Mucosa of rectum (tissue), 2 donors: ENCODE data around the gene ADARB2.

ENCODE experiments used
- H3K27ac ChIP-seq, 2 donors: one replicate each; pipeline ENCODE4 v1.7.0; 2013; ENCODE audit warnings: inconsistent platforms in 2 of 2, low read depth in 2 of 2, low read length in 2 of 2
- H3K27me3 ChIP-seq, 2 donors: one replicate each; pipeline ENCODE4 v1.7.0; 2013; ENCODE audit warnings: low read length in 2 of 2; ENCODE audit not compliant: control insufficient read depth in 2 of 2, insufficient read depth in 2 of 2
- H3K36me3 ChIP-seq, 2 donors: one replicate each; pipeline ENCODE4 v1.7.0; 2013; ENCODE audit warnings: low read length in 2 of 2; ENCODE audit not compliant: control insufficient read depth in 2 of 2, insufficient read depth in 2 of 2
- H3K4me1 ChIP-seq, 2 donors: one replicate each; pipeline ENCODE4 v1.7.0; 2013; ENCODE audit warnings: low read length in 2 of 2, mild to moderate bottlenecking in 1 of 2; ENCODE audit not compliant: control insufficient read depth in 2 of 2, insufficient read depth in 2 of 2
- H3K4me3 ChIP-seq, 2 donors: one replicate each; pipeline ENCODE4 v1.7.0; 2013; ENCODE audit warnings: low read length in 2 of 2
- H3K9ac ChIP-seq, 2 donors: one replicate each; pipeline ENCODE4 v1.7.0; 2013; ENCODE audit warnings: low read length in 2 of 2, low read depth in 1 of 2, mild to moderate bottlenecking in 1 of 2
- H3K9me3 ChIP-seq, 2 donors: one replicate each; pipeline ENCODE4 v1.7.0; 2013; ENCODE audit warnings: low read length in 2 of 2; ENCODE audit not compliant: control insufficient read depth in 2 of 2
- donor health status: healthy.
- donor health status: Normal muscosa, but diverticular disease.

Gene ADARB2

DNA sequence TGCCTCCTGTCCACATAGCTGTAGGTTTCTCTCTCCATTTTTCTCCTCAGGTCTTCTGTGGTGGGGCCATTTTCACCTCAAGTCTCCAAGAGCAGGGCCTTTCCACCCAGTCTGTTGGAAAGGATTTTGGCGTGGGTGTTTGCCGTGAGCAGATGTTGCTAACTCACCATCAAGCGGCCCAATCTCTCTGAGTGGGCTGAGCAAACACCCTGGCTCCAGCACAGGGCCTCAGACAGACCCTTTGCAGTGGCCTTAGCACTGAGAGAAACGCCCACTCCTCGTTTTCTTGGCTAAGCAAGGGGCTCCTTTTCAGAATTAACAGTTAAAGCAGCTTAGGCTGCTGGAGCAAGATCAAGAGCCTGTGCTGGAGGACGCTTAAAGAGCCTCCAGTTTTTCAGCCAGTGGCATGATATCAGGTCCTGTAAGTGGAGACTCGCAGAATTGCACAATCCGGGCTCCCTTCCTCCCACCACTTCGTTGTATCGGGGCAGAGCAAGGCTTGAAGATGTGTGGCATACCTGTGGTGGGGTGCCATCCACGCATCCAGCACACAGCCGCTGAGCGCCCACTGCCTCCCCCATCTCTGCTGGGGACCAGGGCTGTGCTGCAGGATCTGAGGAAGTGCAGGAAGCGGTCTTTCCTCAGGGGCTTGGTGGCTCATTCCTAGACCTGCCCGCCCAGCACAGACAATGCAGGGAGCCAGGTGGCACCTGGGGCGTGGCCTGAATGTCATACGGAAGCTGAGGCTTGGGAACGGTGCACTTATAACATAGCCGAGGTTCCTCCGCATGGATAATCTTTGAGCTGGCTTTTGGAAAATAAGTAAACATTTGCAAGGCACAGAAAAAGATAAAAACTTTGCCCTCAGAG is 142.7 kb downstream of the ADARB2 start:
- H3K4me1 ChIP-seq, result no peaks in the 10 kb centered on the region
- H3K9me3 ChIP-seq, result no peaks in the 10 kb centered on the region
- no peaks in the 10 kb centered on the region for H3K27me3 ChIP-seq
- H3K27ac ChIP-seq, result no peak overlapping the region
- H3K4me3 ChIP-seq, result no peak overlapping the region
- H3K9ac ChIP-seq, result no peak overlapping the region
- H3K36me3 ChIP-seq, result no peaks in the 10 kb centered on the region

DNA sequence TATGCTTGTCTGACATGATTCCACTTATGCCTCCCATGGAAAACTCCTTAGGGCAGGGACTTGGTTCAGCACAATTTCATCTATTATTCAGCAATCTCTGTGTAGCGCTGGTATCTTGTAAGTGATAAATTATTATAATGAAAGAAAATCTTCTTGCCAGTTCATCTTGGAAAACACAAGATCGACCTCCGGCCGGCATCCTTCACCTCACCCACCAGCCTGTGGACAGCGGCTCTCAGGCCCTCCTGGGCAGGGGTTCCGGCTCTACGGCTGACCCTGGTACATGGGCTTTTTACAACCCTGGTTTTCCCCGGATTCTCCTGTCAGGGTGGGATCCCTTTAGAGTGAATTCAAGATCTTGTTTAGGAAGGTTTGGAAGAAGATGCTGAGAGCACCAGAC is 145.6 kb downstream of the ADARB2 start:
- Histone ChIP-seq H3K4me3 (no peak overlapping the region), H3K27ac (no peak overlapping the region), H3K4me1 (no peaks in the 10 kb centered on the region), H3K36me3 (no peaks in the 10 kb centered on the region), H3K27me3 (no peaks in the 10 kb centered on the region), H3K9ac (no peak overlapping the region), H3K9me3 (no peaks in the 10 kb centered on the region)

DNA sequence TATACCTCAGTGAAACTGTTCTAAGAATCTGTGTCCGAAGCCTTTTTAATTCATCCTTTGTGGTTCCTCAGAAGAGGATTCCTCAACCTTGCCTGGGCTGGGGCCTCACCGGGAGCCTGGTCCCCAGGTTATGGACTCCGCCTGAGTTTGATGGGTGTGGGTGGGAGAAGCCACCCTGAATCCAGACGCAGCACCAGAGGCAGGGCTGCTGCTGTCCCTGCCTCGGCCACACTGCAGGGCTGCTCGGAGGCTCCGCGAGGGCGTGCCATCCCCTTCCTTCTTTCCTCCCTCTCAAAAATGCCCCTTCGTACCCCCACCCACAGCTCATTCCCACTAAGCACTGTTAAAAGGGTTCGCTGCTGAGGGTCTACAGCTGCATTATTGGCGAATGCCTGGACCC is 146.3 kb downstream of the ADARB2 start:
- Histone ChIP-seq H3K4me3 (no peak overlapping the region), H3K27me3 (no peaks in the 10 kb centered on the region), H3K9ac (no peak overlapping the region), H3K4me1 (no peaks in the 10 kb centered on the region), H3K27ac (no peak overlapping the region), H3K9me3 (no peaks in the 10 kb centered on the region), H3K36me3 (no peaks in the 10 kb centered on the region)

DNA sequence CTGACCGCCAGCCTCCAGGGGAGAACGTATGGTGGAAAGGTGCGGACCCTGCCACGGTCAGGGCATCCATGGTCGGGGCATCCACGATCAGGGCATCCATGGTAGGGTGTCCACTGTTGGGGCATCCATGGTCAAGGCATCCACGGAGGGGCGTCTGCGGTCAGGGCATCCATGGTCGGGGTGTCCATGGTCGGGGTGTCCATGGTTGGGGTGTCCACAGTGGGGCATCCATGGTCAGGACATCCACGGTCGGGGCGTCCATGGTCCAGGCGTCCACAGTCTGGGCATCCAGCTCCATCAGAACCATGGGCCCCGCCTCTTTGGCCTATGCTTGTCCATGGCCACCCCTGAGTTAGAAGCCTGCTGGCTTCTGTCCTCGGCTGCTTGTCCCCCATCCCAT is 148.1 kb downstream of the ADARB2 start:
- no peaks in the 10 kb centered on the region for H3K4me1 ChIP-seq
- no peak overlapping the region for H3K27ac ChIP-seq
- H3K9ac ChIP-seq, result no peak overlapping the region
- H3K4me3 ChIP-seq, result no peak overlapping the region
- H3K9me3 ChIP-seq, result no peaks in the 10 kb centered on the region
- H3K27me3 ChIP-seq, result no peaks in the 10 kb centered on the region
- H3K36me3 ChIP-seq, result no peaks in the 10 kb centered on the region

DNA sequence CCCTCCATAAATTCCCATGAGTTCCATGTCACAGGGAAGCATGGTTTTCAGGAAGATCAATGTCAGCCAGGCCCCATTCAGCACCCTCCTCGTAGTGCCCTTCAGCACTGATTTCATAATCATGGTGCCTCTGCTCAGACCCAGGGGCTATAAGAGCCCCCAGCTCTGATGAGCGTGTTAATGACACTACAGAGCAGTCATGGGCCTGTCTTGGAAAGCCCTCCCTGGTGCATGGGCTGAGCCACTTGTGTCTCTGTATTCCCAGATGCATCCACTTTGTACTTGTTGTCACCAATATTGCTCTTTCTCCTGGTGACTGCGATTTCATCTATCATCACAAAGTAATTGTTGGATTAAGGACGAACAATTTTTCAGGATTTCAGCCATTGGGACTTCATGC is 154.6 kb downstream of the ADARB2 start:
- H3K27ac ChIP-seq, result no peak overlapping the region
- H3K27me3 ChIP-seq, result no peaks in the 10 kb centered on the region
- H3K9me3 ChIP-seq, result no peaks in the 10 kb centered on the region
- no peaks in the 10 kb centered on the region for H3K4me1 ChIP-seq
- no peak overlapping the region for H3K4me3 ChIP-seq
- H3K9ac ChIP-seq, result no peak overlapping the region
- H3K36me3 ChIP-seq, result no peaks in the 10 kb centered on the region

DNA sequence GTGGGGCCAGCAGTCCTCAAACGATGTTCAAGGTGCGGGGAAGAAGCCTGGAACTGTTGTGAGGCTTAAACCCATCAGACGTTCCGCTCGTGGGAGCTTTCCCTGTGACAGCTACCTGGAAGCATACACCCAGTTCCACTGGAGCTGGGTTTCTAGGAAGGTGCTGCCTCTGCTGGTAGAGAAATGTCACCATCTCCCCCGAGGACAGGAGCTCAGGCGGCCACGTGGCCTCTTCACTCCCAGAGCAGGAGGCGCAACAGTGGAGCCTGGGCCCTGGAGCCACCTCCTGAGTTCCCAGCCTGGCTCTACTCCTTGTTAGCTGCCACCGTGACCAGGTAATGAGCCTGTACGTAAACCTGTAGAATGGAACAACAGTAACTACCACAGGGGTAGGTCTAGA is 156.1 kb downstream of the ADARB2 start:
- Histone ChIP-seq H3K9me3 (no peaks in the 10 kb centered on the region), H3K4me3 (no peak overlapping the region), H3K9ac (no peak overlapping the region), H3K27me3 (no peaks in the 10 kb centered on the region), H3K36me3 (no peaks in the 10 kb centered on the region), H3K4me1 (no peaks in the 10 kb centered on the region), H3K27ac (no peak overlapping the region)

DNA sequence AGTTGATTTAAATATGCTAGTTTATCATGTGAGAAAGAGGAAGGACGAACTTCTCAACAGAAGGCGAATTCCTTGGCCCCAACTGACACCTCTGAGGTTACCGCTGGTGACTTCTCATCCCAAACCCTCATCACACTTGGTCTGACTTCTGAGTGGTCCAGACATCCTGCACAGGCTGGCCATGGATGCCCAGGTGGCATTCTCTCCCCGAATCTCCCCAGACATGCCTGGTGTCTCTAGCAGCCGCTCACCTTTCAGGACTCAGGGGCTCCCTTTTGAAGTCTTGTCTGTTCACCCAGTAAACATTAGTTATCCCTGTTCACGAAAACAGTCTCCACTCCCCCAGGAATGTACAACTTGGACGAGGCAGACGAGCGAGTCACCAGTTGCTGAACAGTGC is 157.7 kb downstream of the ADARB2 start:
- Histone ChIP-seq H3K4me3 (no peak overlapping the region), H3K9me3 (no peaks in the 10 kb centered on the region), H3K36me3 (no peaks in the 10 kb centered on the region), H3K27me3 (no peaks in the 10 kb centered on the region), H3K9ac (no peak overlapping the region), H3K4me1 (no peaks in the 10 kb centered on the region), H3K27ac (no peak overlapping the region)

DNA sequence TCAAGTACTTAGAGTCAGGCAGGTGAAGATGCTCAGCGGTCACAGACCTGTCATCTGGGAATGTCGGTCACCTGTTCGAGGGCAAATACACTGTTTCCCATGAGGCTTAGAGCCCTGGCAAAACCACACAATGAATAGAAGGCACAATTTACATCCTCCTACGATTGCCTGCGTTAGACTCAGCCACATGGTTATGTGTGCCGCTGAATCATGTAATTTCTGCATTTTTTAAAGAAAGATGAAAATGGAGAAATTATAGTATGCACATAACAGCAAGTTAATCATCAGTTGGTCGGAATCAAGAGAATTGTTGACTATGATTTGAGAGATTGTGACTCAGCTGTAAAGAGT is 158.2 kb downstream of the ADARB2 start:
- H3K36me3 ChIP-seq, result no peaks in the 10 kb centered on the region
- no peaks in the 10 kb centered on the region for H3K27me3 ChIP-seq
- no peaks in the 10 kb centered on the region for H3K9me3 ChIP-seq
- no peak overlapping the region for H3K27ac ChIP-seq
- no peak overlapping the region for H3K4me3 ChIP-seq
- H3K4me1 ChIP-seq, result no peaks in the 10 kb centered on the region
- no peak overlapping the region for H3K9ac ChIP-seq

DNA sequence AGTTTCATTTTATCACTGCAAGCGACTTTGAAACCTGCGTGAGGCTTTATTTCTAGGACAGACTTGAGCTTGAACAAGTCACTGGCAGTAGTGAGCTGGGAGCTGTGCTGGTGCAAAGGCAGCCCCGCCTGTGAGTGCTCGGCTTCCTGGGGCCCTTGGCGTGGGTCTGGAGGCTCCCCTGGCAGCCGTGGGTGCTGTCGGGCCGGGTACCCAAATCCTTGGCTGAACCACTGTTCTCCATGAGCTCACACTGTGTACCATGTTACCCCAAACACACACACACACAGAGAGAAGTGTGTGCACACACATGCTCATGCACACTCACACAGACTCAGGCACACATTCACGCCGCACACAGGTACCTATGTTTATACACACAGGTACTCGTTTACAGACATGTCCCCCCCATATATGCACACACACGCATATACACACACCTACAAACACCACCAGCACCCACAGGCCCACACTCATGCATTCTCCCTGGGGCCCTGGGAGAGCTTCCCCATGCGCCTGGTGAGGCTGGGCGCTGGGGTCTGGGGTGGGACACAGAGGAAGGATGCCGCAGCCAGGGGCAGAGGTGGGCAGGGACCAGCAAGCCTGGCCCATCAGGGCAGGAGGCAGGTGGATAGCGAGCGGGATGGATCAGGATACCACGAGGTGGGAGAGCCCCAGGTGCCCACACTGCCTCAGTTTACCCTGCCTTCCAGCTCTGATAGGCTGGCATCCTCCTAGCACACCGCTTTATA is 158.8 kb downstream of the ADARB2 start:
- Histone ChIP-seq H3K4me3 (no peak overlapping the region), H3K36me3 (no peaks in the 10 kb centered on the region), H3K4me1 (no peaks in the 10 kb centered on the region), H3K9me3 (no peaks in the 10 kb centered on the region), H3K27me3 (no peaks in the 10 kb centered on the region), H3K27ac (no peak overlapping the region), H3K9ac (no peak overlapping the region)

DNA sequence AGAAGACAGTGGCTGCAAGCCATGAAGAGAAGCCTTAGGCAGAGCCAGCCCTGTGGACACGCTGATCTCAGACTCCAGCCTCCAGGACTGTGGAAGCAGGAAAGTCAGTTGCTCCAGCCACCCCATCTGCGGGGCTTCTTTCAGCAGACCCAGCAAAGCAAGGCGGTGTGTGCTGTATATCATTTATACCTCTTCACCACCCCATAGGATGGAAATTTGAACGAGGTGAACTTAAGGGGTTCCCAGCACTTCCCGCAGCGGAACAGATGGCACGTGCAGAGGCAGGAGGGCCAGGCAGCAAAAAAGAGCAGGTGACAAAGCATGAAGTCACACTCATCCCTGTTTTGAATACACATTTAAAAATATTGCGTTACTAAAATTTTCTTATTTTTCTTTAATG is 159.4 kb downstream of the ADARB2 start:
- no peaks in the 10 kb centered on the region for H3K36me3 ChIP-seq
- no peak overlapping the region for H3K9ac ChIP-seq
- H3K9me3 ChIP-seq, result no peaks in the 10 kb centered on the region
- H3K4me1 ChIP-seq, result no peaks in the 10 kb centered on the region
- no peak overlapping the region for H3K4me3 ChIP-seq
- H3K27me3 ChIP-seq, result no peaks in the 10 kb centered on the region
- no peak overlapping the region for H3K27ac ChIP-seq
